ENCODE data around the gene C2orf76.

DNA sequence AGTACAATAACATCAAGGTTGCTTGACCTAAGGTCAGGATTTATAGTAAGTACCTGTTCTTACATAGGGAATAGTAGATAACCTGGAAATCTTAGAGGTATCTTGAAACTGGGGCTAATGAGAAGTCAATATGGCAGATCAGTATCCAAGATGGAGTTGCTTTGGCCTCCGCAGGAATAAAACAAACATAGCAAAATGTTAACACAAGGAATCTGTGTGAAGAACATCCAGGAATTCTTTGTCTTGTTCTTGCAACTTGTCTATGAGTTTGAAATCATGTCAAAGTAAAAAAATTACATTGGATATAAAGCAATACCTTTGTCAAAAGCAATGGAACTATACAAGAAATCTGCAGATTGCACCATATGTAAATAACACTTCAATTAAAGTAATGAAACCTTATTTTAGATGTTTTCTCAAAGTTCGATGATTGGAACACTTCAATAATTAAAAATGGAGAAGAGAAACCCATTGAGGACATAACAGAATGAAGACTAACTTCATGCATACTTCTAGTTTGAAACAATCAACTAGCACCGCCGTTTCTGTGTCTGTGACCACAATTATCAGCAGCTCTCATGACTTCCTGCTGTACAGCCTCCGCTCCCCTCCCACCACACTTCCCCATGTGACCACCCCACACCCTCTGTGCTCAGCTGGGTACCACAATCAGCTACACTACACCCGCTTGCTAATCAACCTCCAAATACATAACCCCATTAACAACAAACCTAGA, 27.6 kb downstream of the C2orf76 start:
- TF ChIP-seq POLR2AphosphoS5 (IDR thresholded peaks at IDR 0.05) (no peak), MXI1 (conservative IDR thresholded peaks at IDR 0.05; ENCODE audit: poor library complexity, severe bottlenecking) (no peak), EP300 (conservative IDR thresholded peaks at IDR 0.05; ENCODE audit: poor library complexity, severe bottlenecking) (no peak), RAD21 (conservative IDR thresholded peaks at IDR 0.05) (no peak), EZH2 (IDR thresholded peaks at IDR 0.05; ENCODE audit: borderline replicate concordance, insufficient read depth, low read length, poor library complexity, severe bottlenecking) (no peak), SMC3 (conservative IDR thresholded peaks at IDR 0.05; ENCODE audit: poor library complexity) (no peak)
- TF ChIP-seq, protein P1, sequence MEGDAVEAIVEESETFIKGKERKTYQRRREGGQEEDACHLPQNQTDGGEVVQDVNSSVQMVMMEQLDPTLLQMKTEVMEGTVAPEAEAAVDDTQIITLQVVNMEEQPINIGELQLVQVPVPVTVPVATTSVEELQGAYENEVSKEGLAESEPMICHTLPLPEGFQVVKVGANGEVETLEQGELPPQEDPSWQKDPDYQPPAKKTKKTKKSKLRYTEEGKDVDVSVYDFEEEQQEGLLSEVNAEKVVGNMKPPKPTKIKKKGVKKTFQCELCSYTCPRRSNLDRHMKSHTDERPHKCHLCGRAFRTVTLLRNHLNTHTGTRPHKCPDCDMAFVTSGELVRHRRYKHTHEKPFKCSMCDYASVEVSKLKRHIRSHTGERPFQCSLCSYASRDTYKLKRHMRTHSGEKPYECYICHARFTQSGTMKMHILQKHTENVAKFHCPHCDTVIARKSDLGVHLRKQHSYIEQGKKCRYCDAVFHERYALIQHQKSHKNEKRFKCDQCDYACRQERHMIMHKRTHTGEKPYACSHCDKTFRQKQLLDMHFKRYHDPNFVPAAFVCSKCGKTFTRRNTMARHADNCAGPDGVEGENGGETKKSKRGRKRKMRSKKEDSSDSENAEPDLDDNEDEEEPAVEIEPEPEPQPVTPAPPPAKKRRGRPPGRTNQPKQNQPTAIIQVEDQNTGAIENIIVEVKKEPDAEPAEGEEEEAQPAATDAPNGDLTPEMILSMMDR (IDR thresholded peaks at IDR 0.05; ENCODE audit: poor library complexity, severe bottlenecking) = no peak
- TF ChIP-seq, protein P2, sequence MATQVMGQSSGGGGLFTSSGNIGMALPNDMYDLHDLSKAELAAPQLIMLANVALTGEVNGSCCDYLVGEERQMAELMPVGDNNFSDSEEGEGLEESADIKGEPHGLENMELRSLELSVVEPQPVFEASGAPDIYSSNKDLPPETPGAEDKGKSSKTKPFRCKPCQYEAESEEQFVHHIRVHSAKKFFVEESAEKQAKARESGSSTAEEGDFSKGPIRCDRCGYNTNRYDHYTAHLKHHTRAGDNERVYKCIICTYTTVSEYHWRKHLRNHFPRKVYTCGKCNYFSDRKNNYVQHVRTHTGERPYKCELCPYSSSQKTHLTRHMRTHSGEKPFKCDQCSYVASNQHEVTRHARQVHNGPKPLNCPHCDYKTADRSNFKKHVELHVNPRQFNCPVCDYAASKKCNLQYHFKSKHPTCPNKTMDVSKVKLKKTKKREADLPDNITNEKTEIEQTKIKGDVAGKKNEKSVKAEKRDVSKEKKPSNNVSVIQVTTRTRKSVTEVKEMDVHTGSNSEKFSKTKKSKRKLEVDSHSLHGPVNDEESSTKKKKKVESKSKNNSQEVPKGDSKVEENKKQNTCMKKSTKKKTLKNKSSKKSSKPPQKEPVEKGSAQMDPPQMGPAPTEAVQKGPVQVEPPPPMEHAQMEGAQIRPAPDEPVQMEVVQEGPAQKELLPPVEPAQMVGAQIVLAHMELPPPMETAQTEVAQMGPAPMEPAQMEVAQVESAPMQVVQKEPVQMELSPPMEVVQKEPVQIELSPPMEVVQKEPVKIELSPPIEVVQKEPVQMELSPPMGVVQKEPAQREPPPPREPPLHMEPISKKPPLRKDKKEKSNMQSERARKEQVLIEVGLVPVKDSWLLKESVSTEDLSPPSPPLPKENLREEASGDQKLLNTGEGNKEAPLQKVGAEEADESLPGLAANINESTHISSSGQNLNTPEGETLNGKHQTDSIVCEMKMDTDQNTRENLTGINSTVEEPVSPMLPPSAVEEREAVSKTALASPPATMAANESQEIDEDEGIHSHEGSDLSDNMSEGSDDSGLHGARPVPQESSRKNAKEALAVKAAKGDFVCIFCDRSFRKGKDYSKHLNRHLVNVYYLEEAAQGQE (IDR thresholded peaks at IDR 0.05; ENCODE audit: borderline replicate concordance) = no peak
